ENCODE measurements around the gene KIAA1328.

DNA sequence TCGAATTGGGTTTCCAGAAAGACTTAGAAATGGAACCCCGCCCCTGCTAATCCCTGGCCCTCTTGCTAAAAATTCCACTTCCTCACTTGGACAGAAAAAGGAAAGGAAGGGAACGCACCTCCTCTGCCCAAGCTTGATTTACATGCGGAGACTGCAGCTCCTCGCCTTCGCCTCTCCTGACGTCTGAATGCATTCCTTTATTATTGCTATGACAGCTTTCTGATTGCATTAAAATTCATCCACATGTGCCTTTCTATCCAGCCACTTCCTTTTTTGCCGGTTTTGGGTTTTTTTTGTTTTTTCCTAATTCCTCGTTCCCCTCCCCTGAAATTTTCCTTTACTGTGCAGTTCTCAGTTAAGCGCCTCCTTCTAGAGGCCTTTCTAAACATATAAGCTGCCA lies 448.9 kb downstream of the KIAA1328 start:
- TF ChIP-seq, protein P1, sequence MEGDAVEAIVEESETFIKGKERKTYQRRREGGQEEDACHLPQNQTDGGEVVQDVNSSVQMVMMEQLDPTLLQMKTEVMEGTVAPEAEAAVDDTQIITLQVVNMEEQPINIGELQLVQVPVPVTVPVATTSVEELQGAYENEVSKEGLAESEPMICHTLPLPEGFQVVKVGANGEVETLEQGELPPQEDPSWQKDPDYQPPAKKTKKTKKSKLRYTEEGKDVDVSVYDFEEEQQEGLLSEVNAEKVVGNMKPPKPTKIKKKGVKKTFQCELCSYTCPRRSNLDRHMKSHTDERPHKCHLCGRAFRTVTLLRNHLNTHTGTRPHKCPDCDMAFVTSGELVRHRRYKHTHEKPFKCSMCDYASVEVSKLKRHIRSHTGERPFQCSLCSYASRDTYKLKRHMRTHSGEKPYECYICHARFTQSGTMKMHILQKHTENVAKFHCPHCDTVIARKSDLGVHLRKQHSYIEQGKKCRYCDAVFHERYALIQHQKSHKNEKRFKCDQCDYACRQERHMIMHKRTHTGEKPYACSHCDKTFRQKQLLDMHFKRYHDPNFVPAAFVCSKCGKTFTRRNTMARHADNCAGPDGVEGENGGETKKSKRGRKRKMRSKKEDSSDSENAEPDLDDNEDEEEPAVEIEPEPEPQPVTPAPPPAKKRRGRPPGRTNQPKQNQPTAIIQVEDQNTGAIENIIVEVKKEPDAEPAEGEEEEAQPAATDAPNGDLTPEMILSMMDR (IDR thresholded peaks at IDR 0.05; ENCODE audit: insufficient read depth, low read length, poor library complexity, severe bottlenecking) = no peak
- no peak for TF ChIP-seq EZH2phosphoT487 (conservative IDR thresholded peaks at IDR 0.05; ENCODE audit: low read length)
